H9 (cell line): ENCODE results near the gene FBXO47. TPM values are rescaled to one million over a fixed set of nuclear protein-coding genes. Genes with fewer than 3 reads are reported as not detected.

Experiments
- DNase-seq: peaks from one replicate; pipeline ENCODE4 v3.0.0-alpha.2; 2017
- H2AFZ ChIP-seq: one replicate; pipeline ENCODE4 v1.6.1; 2013; ENCODE audit warnings: mild to moderate bottlenecking, low read length, control low read depth, moderate library complexity
- H2AK5ac ChIP-seq: 2 replicates; pipeline ENCODE4 v1.6.1; 2013; ENCODE audit warnings: low read length, control low read depth, mixed read lengths; ENCODE audit not compliant: insufficient read length
- H2BK120ac ChIP-seq: one replicate; pipeline ENCODE4 v1.6.1; 2013; ENCODE audit warnings: low read depth, mild to moderate bottlenecking, low read length, control low read depth, inconsistent platforms; ENCODE audit not compliant: poor library complexity, severe bottlenecking
- H2BK12ac ChIP-seq: 2 replicates; pipeline ENCODE4 v1.6.1; 2013; ENCODE audit warnings: low read length, control low read depth, mixed read lengths, low read depth; ENCODE audit not compliant: insufficient read length
- H2BK15ac ChIP-seq: 2 replicates; pipeline ENCODE4 v1.6.1; 2013; ENCODE audit warnings: low read depth, low read length, control low read depth
- H2BK20ac ChIP-seq: one replicate; pipeline ENCODE4 v1.6.1; 2013; ENCODE audit warnings: low read depth, mild to moderate bottlenecking, low read length, control low read depth, inconsistent platforms; ENCODE audit not compliant: poor library complexity, severe bottlenecking
- H2BK5ac ChIP-seq: 2 replicates; pipeline ENCODE4 v1.6.1; 2013; ENCODE audit warnings: low read length, control low read depth, mixed read lengths; ENCODE audit not compliant: insufficient read length
- H3K14ac ChIP-seq: 2 replicates; pipeline ENCODE4 v1.6.1; 2013; ENCODE audit warnings: low read length, control low read depth; ENCODE audit not compliant: insufficient read depth
- H3K18ac ChIP-seq: 2 replicates; pipeline ENCODE4 v1.6.1; 2013; ENCODE audit warnings: low read depth, mild to moderate bottlenecking, mixed read lengths, low read length, control low read depth; ENCODE audit not compliant: insufficient read length
- H3K23ac ChIP-seq: 2 replicates; pipeline ENCODE4 v1.6.1; 2013; ENCODE audit warnings: low read length, control low read depth, mixed read lengths, low read depth; ENCODE audit not compliant: insufficient read length
- H3K23me2 ChIP-seq: 2 replicates; pipeline ENCODE4 v1.6.1; 2013; ENCODE audit warnings: low read depth, mild to moderate bottlenecking, mixed read lengths, low read length, control low read depth; ENCODE audit not compliant: insufficient read length, poor library complexity, severe bottlenecking
- H3K27ac ChIP-seq: 2 replicates; pipeline ENCODE4 v1.5.1; 2013; ENCODE audit warnings: low read length, control low read depth, mixed read lengths, low read depth; ENCODE audit not compliant: insufficient read length
- H3K27me3 ChIP-seq: 2 replicates; pipeline ENCODE4 v1.6.1; 2013; ENCODE audit warnings: low read length, control low read depth, inconsistent platforms; ENCODE audit not compliant: insufficient read depth
- H3K4ac ChIP-seq: 2 replicates; pipeline ENCODE4 v1.6.1; 2013; ENCODE audit warnings: low read depth, mild to moderate bottlenecking, control low read depth, inconsistent platforms, low read length, moderate library complexity
- H3K4me1 ChIP-seq: 2 replicates; pipeline ENCODE4 v1.6.1; 2013; ENCODE audit warnings: low read length, control low read depth, inconsistent platforms; ENCODE audit not compliant: insufficient read depth
- H3K4me2 ChIP-seq: 2 replicates; pipeline ENCODE4 v1.6.1; 2013; ENCODE audit warnings: low read length, control low read depth, mixed read lengths; ENCODE audit not compliant: insufficient read length, insufficient read depth
- H3K56ac ChIP-seq: 2 replicates; pipeline ENCODE4 v1.6.1; 2013; ENCODE audit warnings: low read depth, mild to moderate bottlenecking, mixed read lengths, low read length, control low read depth; ENCODE audit not compliant: insufficient read length
- H3K79me1 ChIP-seq: 2 replicates; pipeline ENCODE4 v1.6.1; 2013; ENCODE audit warnings: low read depth, mild to moderate bottlenecking, moderate library complexity, low read length, control low read depth, inconsistent platforms; ENCODE audit not compliant: insufficient read depth, poor library complexity, severe bottlenecking
- H3K79me2 ChIP-seq: 2 replicates; pipeline ENCODE4 v1.6.1; 2013; ENCODE audit warnings: low read length, control low read depth, inconsistent platforms; ENCODE audit not compliant: insufficient read depth
- H3K9ac ChIP-seq: 2 replicates; pipeline ENCODE4 v1.6.1; 2013; ENCODE audit warnings: low read length, control low read depth, mixed read lengths; ENCODE audit not compliant: insufficient read length; ENCODE audit errors: extremely low read depth
- H3K9me3 ChIP-seq: one replicate; pipeline ENCODE4 v1.6.1; 2013; ENCODE audit warnings: low read depth, low read length, inconsistent platforms; ENCODE audit not compliant: control insufficient read depth
- H3T11ph ChIP-seq: one replicate; pipeline ENCODE4 v1.6.1; 2013; ENCODE audit warnings: mild to moderate bottlenecking, low read length, control low read depth, inconsistent platforms
- H4K20me1 ChIP-seq: one replicate; pipeline ENCODE4 v1.6.1; 2013; ENCODE audit not compliant: control insufficient read depth, insufficient read length, insufficient read depth
- H4K5ac ChIP-seq: 2 replicates; pipeline ENCODE4 v1.6.1; 2013; ENCODE audit warnings: low read depth, mild to moderate bottlenecking, mixed read lengths, low read length, control low read depth; ENCODE audit not compliant: insufficient read length
- H4K8ac ChIP-seq: replicated peaks from 2 replicates; pipeline ENCODE4 v1.6.1; 2013; ENCODE audit warnings: low read length, control low read depth, mixed read lengths, low read depth; ENCODE audit not compliant: insufficient read length
- H4K91ac ChIP-seq: 2 replicates; pipeline ENCODE4 v1.6.1; 2013; ENCODE audit warnings: low read depth, mild to moderate bottlenecking, moderate library complexity, mixed read lengths, low read length, control low read depth; ENCODE audit not compliant: insufficient read length
- H3K27ac Mint-ChIP-seq, 3 experiments: 2 replicates in 2 of 3; 3 replicates in 1 of 3; pipeline ENCODE4 v1.8.0; 2020 to 2021; ENCODE audit warnings: mixed read lengths in 3 of 3, mild to moderate bottlenecking in 1 of 3, moderate library complexity in 1 of 3
- H3K27me3 Mint-ChIP-seq: 2 replicates; pipeline ENCODE4 v1.8.0; 2021; ENCODE audit warnings: low read depth, mild to moderate bottlenecking, moderate library complexity, mixed read lengths
- H3K36me3 Mint-ChIP-seq, 3 experiments: 2 replicates in 2 of 3; 3 replicates in 1 of 3; pipeline ENCODE4 v1.8.0; 2020 to 2021; ENCODE audit warnings: low read depth in 3 of 3, mixed read lengths in 3 of 3; ENCODE audit not compliant: insufficient read depth in 1 of 3
- H3K4me1 Mint-ChIP-seq, 2 experiments: 2 replicates each; pipeline ENCODE4 v1.8.0; 2020; ENCODE audit warnings: mixed read lengths in 2 of 2
- H3K4me3 Mint-ChIP-seq, 2 experiments: 2 replicates in 1 of 2; 3 replicates in 1 of 2; pipeline ENCODE4 v1.8.0; 2020 to 2021; ENCODE audit warnings: mild to moderate bottlenecking in 2 of 2, mixed read lengths in 2 of 2, moderate library complexity in 1 of 2
- H3K9me3 Mint-ChIP-seq, 2 experiments: 2 replicates in 1 of 2; 3 replicates in 1 of 2; pipeline ENCODE4 v1.8.0; 2020; ENCODE audit warnings: mild to moderate bottlenecking in 2 of 2, mixed read lengths in 2 of 2, moderate library complexity in 1 of 2
- WGBS: extraction: QIAGEN DNeasy Blood & Tissue Kit; methylation state at CpG from one replicate; pipeline ENCODE4 v1.1.7; 2013; ENCODE audit warnings: missing lambda C conversion rate, low lambda C conversion rate, mixed read lengths; ENCODE audit not compliant: insufficient read length; ENCODE audit errors: extremely low coverage; 5-methylcytosine and 5-hydroxymethylcytosine counted together
- total RNA-seq: library from RNA; stranded (reverse); gene quantifications from 2 replicates; pipeline ENCODE4 v1.2.1, GENCODE V29; 2021
- TF ChIP-seq, protein P1 (sequence below): fragments of 200-600 bp; sonication (generic); conservative IDR thresholded peaks from 3 replicates; pipeline ENCODE4 v1.8.0; 2021; ENCODE audit warnings: antibody characterized with exemption, mild to moderate bottlenecking

The FBXO47 gene
- total RNA-seq, 1 experiment from 2014 or later, result not detected

DNA sequence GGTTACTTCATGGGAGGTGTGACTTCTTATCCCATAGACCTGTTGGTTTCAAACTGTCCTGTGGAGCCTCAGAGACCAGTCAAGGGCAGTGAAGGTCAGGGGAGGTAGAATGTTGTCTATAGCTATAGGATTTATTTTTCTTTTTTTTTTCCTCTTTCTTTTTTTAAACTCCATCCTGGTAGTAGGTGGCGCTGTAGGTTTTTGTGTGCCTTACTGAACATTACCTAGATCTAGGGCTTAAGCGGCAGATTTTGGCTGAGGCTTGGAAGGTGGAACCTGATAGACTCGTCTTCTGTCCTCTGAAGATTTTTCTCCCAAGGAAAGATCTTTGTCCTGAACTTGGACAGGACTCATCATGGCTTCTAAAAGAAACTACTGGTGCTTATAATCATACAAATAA lies 49.9 kb downstream of the FBXO47 start:
- peak overlapping the region; percentile 37 to 91 (median 61); a peak in 5 of 7 replicates for H3K27ac Mint-ChIP-seq
- no peak overlapping the region for H2AK5ac ChIP-seq
- H3K23me2 ChIP-seq, result no peaks in the 10 kb centered on the region
- H3K4me1 Mint-ChIP-seq, result peaks cover 4 to 9% of the 10 kb centered on the region in 2 experiments
- no peak overlapping the region for H3T11ph ChIP-seq
- H3K9me3 ChIP-seq, result no peaks in the 10 kb centered on the region
- no peak overlapping the region for H2BK20ac ChIP-seq
- no peak overlapping the region for H3K27ac ChIP-seq
- WGBS, result no CpG with 5 or more reads among the region's 3 CpGs
- no peak overlapping the region for H3K9ac ChIP-seq
- no peak overlapping the region for H2BK15ac ChIP-seq
- no peak overlapping the region for H3K18ac ChIP-seq
- H3K14ac ChIP-seq, result no peak overlapping the region
- H4K8ac ChIP-seq, result no peak overlapping the region
- H3K27me3 Mint-ChIP-seq, result no peaks in the 10 kb centered on the region; the same call in 1 of the 2 replicates
- no peak overlapping the region for H3K4me3 Mint-ChIP-seq
- H2AFZ ChIP-seq, result no peak overlapping the region
- no peak overlapping the region for H3K4me2 ChIP-seq
- no peak overlapping the region for H4K91ac ChIP-seq
- peaks cover 21 to 60% (median 48%) of the 10 kb centered on the region in 3 experiments for H3K36me3 Mint-ChIP-seq
- H3K27me3 ChIP-seq, result no peaks in the 10 kb centered on the region
- no peaks in the 10 kb centered on the region for H4K20me1 ChIP-seq
- H3K9me3 Mint-ChIP-seq, result no peaks in the 10 kb centered on the region
- H2BK12ac ChIP-seq, result no peak overlapping the region
- TF ChIP-seq, protein P1, sequence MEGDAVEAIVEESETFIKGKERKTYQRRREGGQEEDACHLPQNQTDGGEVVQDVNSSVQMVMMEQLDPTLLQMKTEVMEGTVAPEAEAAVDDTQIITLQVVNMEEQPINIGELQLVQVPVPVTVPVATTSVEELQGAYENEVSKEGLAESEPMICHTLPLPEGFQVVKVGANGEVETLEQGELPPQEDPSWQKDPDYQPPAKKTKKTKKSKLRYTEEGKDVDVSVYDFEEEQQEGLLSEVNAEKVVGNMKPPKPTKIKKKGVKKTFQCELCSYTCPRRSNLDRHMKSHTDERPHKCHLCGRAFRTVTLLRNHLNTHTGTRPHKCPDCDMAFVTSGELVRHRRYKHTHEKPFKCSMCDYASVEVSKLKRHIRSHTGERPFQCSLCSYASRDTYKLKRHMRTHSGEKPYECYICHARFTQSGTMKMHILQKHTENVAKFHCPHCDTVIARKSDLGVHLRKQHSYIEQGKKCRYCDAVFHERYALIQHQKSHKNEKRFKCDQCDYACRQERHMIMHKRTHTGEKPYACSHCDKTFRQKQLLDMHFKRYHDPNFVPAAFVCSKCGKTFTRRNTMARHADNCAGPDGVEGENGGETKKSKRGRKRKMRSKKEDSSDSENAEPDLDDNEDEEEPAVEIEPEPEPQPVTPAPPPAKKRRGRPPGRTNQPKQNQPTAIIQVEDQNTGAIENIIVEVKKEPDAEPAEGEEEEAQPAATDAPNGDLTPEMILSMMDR, result peak; percentile 44
- no peaks in the 10 kb centered on the region for H3K79me2 ChIP-seq
- H3K4ac ChIP-seq, result no peak overlapping the region
- no peaks in the 10 kb centered on the region for H3K79me1 ChIP-seq
- no peak for DNase-seq
- no peak overlapping the region for H2BK5ac ChIP-seq
- no peak overlapping the region for H2BK120ac ChIP-seq
- no peaks in the 10 kb centered on the region for H3K4me1 ChIP-seq
- H3K56ac ChIP-seq, result no peak overlapping the region
- no peak overlapping the region for H4K5ac ChIP-seq
- no peak overlapping the region for H3K23ac ChIP-seq
